Measurements from ENCODE around the gene AP4M1.
A peak's percentile ranks its signal among the peaks of the same experiment; 100 is the strongest.

Gene AP4M1

GRCh38 chr7:100098913-100099312, 2.5 kb upstream of the AP4M1 start:
- peak overlapping the region; percentile 23 for H3K4me2 ChIP-seq (ENCODE audit: low read length)
- H3K27me3 ChIP-seq (ENCODE audit: control insufficient read depth, insufficient read depth, low read length) = no peaks in the 10 kb centered on the region
- H3K4me3 ChIP-seq (ENCODE audit: low read length) = no peak overlapping the region
- peaks cover 57% of the 10 kb centered on the region for H3K36me3 ChIP-seq (ENCODE audit: insufficient read depth, low read length)
- H3K9ac ChIP-seq (ENCODE audit: low read depth, low read length) = peak overlapping the region; percentile 94
- H3K9me3 ChIP-seq (replicated peaks; ENCODE audit: low read length) = no peaks in the 10 kb centered on the region
- peaks cover 22% of the 10 kb centered on the region for H3K4me1 ChIP-seq (ENCODE audit: control insufficient read depth, insufficient read depth, low read length)

- peaks cover 57% of the 10 kb centered on the region for H3K36me3 ChIP-seq (ENCODE audit: insufficient read depth, low read length)
- no peaks in the 10 kb centered on the region for H3K9me3 ChIP-seq (replicated peaks; ENCODE audit: low read length)
- peak overlapping the region; percentile 97 for H3K4me2 ChIP-seq (ENCODE audit: low read length)
- H3K27me3 ChIP-seq (ENCODE audit: control insufficient read depth, insufficient read depth, low read length) = no peaks in the 10 kb centered on the region
- H3K4me3 ChIP-seq (ENCODE audit: low read length) = peak overlapping the region; percentile 92
- H3K4me1 ChIP-seq (ENCODE audit: control insufficient read depth, insufficient read depth, low read length) = peaks cover 22% of the 10 kb centered on the region
- peak overlapping the region; percentile 94 for H3K9ac ChIP-seq (ENCODE audit: low read depth, low read length)
Observed at GRCh38 chr7:100099452-100099851, 2.0 kb upstream of the AP4M1 start.

- Histone ChIP-seq H3K9me3 (replicated peaks; ENCODE audit: low read length) (no peaks in the 10 kb centered on the region), H3K4me1 (ENCODE audit: control insufficient read depth, insufficient read depth, low read length) (peaks cover 22% of the 10 kb centered on the region), H3K4me3 (ENCODE audit: low read length) (peak overlapping the region; percentile 92), H3K4me2 (ENCODE audit: low read length) (peak overlapping the region; percentile 97), H3K36me3 (ENCODE audit: insufficient read depth, low read length) (peaks cover 53% of the 10 kb centered on the region), H3K27me3 (ENCODE audit: control insufficient read depth, insufficient read depth, low read length) (no peaks in the 10 kb centered on the region), H3K9ac (ENCODE audit: low read depth, low read length) (peak overlapping the region; percentile 94)
Observed at GRCh38 chr7:100100420-100101015, 925 bp upstream of the AP4M1 start.

GRCh38 chr7:100102950-100103840, 1.8 kb downstream of the AP4M1 start:
- Histone ChIP-seq H3K9ac (ENCODE audit: low read depth, low read length) (peak overlapping the region; percentile 94), H3K4me2 (ENCODE audit: low read length) (peak overlapping the region; percentile 92), H3K4me1 (ENCODE audit: control insufficient read depth, insufficient read depth, low read length) (peaks cover 22% of the 10 kb centered on the region), H3K9me3 (replicated peaks; ENCODE audit: low read length) (no peaks in the 10 kb centered on the region), H3K36me3 (ENCODE audit: insufficient read depth, low read length) (peaks cover 54% of the 10 kb centered on the region), H3K4me3 (ENCODE audit: low read length) (peak overlapping the region; percentile 92), H3K27me3 (ENCODE audit: control insufficient read depth, insufficient read depth, low read length) (no peaks in the 10 kb centered on the region)

GRCh38 chr7:100105534-100105933, 4.1 kb downstream of the AP4M1 start:
- Histone ChIP-seq H3K4me3 (ENCODE audit: low read length) (no peak overlapping the region), H3K4me1 (ENCODE audit: control insufficient read depth, insufficient read depth, low read length) (peaks cover 15% of the 10 kb centered on the region), H3K4me2 (ENCODE audit: low read length) (no peak overlapping the region), H3K27me3 (ENCODE audit: control insufficient read depth, insufficient read depth, low read length) (no peaks in the 10 kb centered on the region), H3K9me3 (replicated peaks; ENCODE audit: low read length) (no peaks in the 10 kb centered on the region), H3K9ac (ENCODE audit: low read depth, low read length) (no peak overlapping the region), H3K36me3 (ENCODE audit: insufficient read depth, low read length) (peaks cover 48% of the 10 kb centered on the region)

GRCh38 chr7:100106633-100107032, 5.2 kb downstream of the AP4M1 start:
- no peaks in the 10 kb centered on the region for H3K27me3 ChIP-seq (ENCODE audit: control insufficient read depth, insufficient read depth, low read length)
- H3K36me3 ChIP-seq (ENCODE audit: insufficient read depth, low read length) = peaks cover 55% of the 10 kb centered on the region
- no peak overlapping the region for H3K4me3 ChIP-seq (ENCODE audit: low read length)
- no peak overlapping the region for H3K4me2 ChIP-seq (ENCODE audit: low read length)
- no peak overlapping the region for H3K9ac ChIP-seq (ENCODE audit: low read depth, low read length)
- no peaks in the 10 kb centered on the region for H3K9me3 ChIP-seq (replicated peaks; ENCODE audit: low read length)
- peaks cover 15% of the 10 kb centered on the region for H3K4me1 ChIP-seq (ENCODE audit: control insufficient read depth, insufficient read depth, low read length)

GRCh38 chr7:100107125-100107737, 5.8 kb downstream of the AP4M1 start:
- H3K4me2 ChIP-seq (ENCODE audit: low read length) = no peak overlapping the region
- no peak overlapping the region for H3K4me3 ChIP-seq (ENCODE audit: low read length)
- peaks cover 14% of the 10 kb centered on the region for H3K4me1 ChIP-seq (ENCODE audit: control insufficient read depth, insufficient read depth, low read length)
- H3K27me3 ChIP-seq (ENCODE audit: control insufficient read depth, insufficient read depth, low read length) = no peaks in the 10 kb centered on the region
- no peak overlapping the region for H3K9ac ChIP-seq (ENCODE audit: low read depth, low read length)
- peaks cover 56% of the 10 kb centered on the region for H3K36me3 ChIP-seq (ENCODE audit: insufficient read depth, low read length)
- no peaks in the 10 kb centered on the region for H3K9me3 ChIP-seq (replicated peaks; ENCODE audit: low read length)

GRCh38 chr7:100107890-100108289, 6.4 kb downstream of the AP4M1 start:
- H3K4me1 ChIP-seq (ENCODE audit: control insufficient read depth, insufficient read depth, low read length) = peaks cover 7% of the 10 kb centered on the region
- H3K9ac ChIP-seq (ENCODE audit: low read depth, low read length) = no peak overlapping the region
- H3K4me2 ChIP-seq (ENCODE audit: low read length) = no peak overlapping the region
- H3K9me3 ChIP-seq (replicated peaks; ENCODE audit: low read length) = no peaks in the 10 kb centered on the region
- H3K4me3 ChIP-seq (ENCODE audit: low read length) = no peak overlapping the region
- no peaks in the 10 kb centered on the region for H3K27me3 ChIP-seq (ENCODE audit: control insufficient read depth, insufficient read depth, low read length)
- peaks cover 56% of the 10 kb centered on the region for H3K36me3 ChIP-seq (ENCODE audit: insufficient read depth, low read length)

- Histone ChIP-seq H3K4me3 (ENCODE audit: low read length) (no peak overlapping the region), H3K27me3 (ENCODE audit: control insufficient read depth, insufficient read depth, low read length) (no peaks in the 10 kb centered on the region), H3K4me1 (ENCODE audit: control insufficient read depth, insufficient read depth, low read length) (no peaks in the 10 kb centered on the region), H3K4me2 (ENCODE audit: low read length) (no peak overlapping the region), H3K9ac (ENCODE audit: low read depth, low read length) (no peak overlapping the region), H3K9me3 (replicated peaks; ENCODE audit: low read length) (no peaks in the 10 kb centered on the region), H3K36me3 (ENCODE audit: insufficient read depth, low read length) (peaks cover 62% of the 10 kb centered on the region)
Observed at GRCh38 chr7:100109521-100110163, 8.2 kb downstream of the AP4M1 start.

GRCh38 chr7:100111156-100111555, 9.7 kb downstream of the AP4M1 start:
- Histone ChIP-seq H3K4me1 (ENCODE audit: control insufficient read depth, insufficient read depth, low read length) (no peaks in the 10 kb centered on the region), H3K4me2 (ENCODE audit: low read length) (no peak overlapping the region), H3K27me3 (ENCODE audit: control insufficient read depth, insufficient read depth, low read length) (no peaks in the 10 kb centered on the region), H3K9me3 (replicated peaks; ENCODE audit: low read length) (no peaks in the 10 kb centered on the region), H3K9ac (ENCODE audit: low read depth, low read length) (no peak overlapping the region), H3K4me3 (ENCODE audit: low read length) (no peak overlapping the region), H3K36me3 (ENCODE audit: insufficient read depth, low read length) (peaks cover 53% of the 10 kb centered on the region)

- no peaks in the 10 kb centered on the region for H3K27me3 ChIP-seq (ENCODE audit: control insufficient read depth, insufficient read depth, low read length)
- no peak overlapping the region for H3K4me3 ChIP-seq (ENCODE audit: low read length)
- no peak overlapping the region for H3K4me2 ChIP-seq (ENCODE audit: low read length)
- no peaks in the 10 kb centered on the region for H3K9me3 ChIP-seq (replicated peaks; ENCODE audit: low read length)
- H3K9ac ChIP-seq (ENCODE audit: low read depth, low read length) = no peak overlapping the region
- no peaks in the 10 kb centered on the region for H3K4me1 ChIP-seq (ENCODE audit: control insufficient read depth, insufficient read depth, low read length)
- peaks cover 46% of the 10 kb centered on the region for H3K36me3 ChIP-seq (ENCODE audit: insufficient read depth, low read length)
Observed at GRCh38 chr7:100111914-100112313, 10.5 kb downstream of the AP4M1 start.

Measured in skeletal muscle satellite cell (primary cell).